Skeletal muscle tissue (tissue), 4 donors: ENCODE data around the gene FCN1. TPM values are rescaled to one million over a fixed set of nuclear protein-coding genes. Genes with fewer than 3 reads are reported as not detected.

ENCODE experiments used
- H3K27ac ChIP-seq: one replicate; pipeline ENCODE4 v1.7.0; 2013; ENCODE audit warnings: mild to moderate bottlenecking, low read depth, low read length, inconsistent platforms
- H3K27me3 ChIP-seq, 3 donors: one replicate each; pipeline ENCODE4 v1.7.0; 2013; ENCODE audit warnings: low read length in 3 of 3; ENCODE audit not compliant: control insufficient read depth in 3 of 3, insufficient read depth in 3 of 3
- H3K36me3 ChIP-seq, 3 donors: one replicate each; pipeline ENCODE4 v1.7.0; 2013; ENCODE audit warnings: low read length in 3 of 3; ENCODE audit not compliant: control insufficient read depth in 3 of 3, insufficient read depth in 3 of 3
- H3K4me1 ChIP-seq, 3 donors: one replicate each; pipeline ENCODE4 v1.7.0; 2013; ENCODE audit warnings: low read length in 3 of 3, mild to moderate bottlenecking in 3 of 3; ENCODE audit not compliant: control insufficient read depth in 3 of 3, insufficient read depth in 3 of 3
- H3K4me3 ChIP-seq, 3 donors: one replicate each; pipeline ENCODE4 v1.7.0; 2013; ENCODE audit warnings: low read length in 3 of 3
- H3K9ac ChIP-seq, 3 donors: one replicate each; pipeline ENCODE4 v1.7.0; 2013; ENCODE audit warnings: low read length in 3 of 3, mild to moderate bottlenecking in 3 of 3, moderate library complexity in 2 of 3, low read depth in 1 of 3
- H3K9me3 ChIP-seq, 3 donors: one replicate each; pipeline ENCODE4 v1.7.0; 2013; ENCODE audit warnings: low read length in 3 of 3; ENCODE audit not compliant: control insufficient read depth in 3 of 3
- total RNA-seq: library from RNA; depleted of rRNA; stranded (reverse); fragments of >200 nt; gene quantifications from one replicate; pipeline ENCODE4 v1.2.3, GENCODE V29; 2014
- donor health status: Osteomylitis.

FCN1 gene
- total RNA-seq, 1 donor from 2014 or later: 5.2 TPM

DNA sequence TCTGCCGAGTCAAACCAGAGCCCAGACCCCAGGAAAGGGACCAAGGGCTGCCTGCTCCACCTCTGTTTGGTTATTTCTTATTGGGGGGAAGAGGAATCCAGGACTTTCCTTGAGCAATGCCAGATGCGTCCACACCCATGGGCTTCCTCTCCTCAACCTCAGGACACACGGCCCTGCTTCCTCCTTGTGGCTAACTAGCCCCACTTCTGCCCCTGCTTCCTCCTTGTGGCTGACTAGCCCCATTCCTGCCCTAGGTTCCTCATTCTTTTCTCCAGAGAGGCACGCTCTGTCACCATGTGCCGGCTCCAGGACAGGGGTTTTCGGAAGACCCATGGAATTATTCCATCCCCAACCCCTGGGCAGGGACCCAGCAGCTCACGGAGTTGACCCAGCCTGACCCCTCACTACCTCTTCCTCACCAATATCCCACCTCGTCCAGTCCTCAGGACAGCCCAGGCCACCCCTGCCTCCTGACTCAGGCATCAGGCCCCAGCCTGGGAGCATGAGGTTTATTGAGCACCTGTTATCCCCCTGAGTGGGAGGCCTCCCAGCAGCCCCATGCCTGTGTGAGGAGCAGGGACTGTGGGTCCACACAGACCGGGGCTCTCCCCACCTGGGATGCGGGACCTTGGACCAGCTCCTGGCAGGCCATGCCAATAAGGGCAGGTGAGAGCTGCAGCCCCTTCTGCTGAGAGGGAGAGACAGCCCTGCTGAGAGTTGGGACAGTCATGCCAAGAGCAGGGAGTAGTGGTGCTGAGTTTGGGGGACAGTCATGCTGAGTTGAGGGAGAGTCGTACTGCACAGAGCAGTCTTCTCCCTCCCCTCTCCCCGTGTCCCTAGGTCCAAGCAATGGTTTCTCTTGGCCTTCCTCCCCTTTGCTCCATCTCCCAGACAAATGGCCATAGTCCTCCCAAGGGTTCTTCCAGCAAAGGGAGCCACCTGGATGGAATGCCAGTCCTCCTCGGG, 11.8 kb upstream of the FCN1 start:
- Histone ChIP-seq H3K4me1 (peaks cover 0 to 6% (median 2%) of the 10 kb centered on the region in 3 donors), H3K4me3 (no peak overlapping the region), H3K27ac (no peak overlapping the region), H3K36me3 (no peaks in the 10 kb centered on the region), H3K9me3 (no peaks in the 10 kb centered on the region), H3K27me3 (peaks cover 16 to 29% (median 23%) of the 10 kb centered on the region in 3 donors), H3K9ac (no peak overlapping the region)

- Histone ChIP-seq H3K27me3 (peaks cover 16 to 31% (median 21%) of the 10 kb centered on the region in 3 donors), H3K4me3 (no peak overlapping the region), H3K4me1 (peaks cover 0 to 6% (median 2%) of the 10 kb centered on the region in 3 donors), H3K27ac (no peak overlapping the region), H3K36me3 (no peaks in the 10 kb centered on the region), H3K9ac (no peak overlapping the region), H3K9me3 (no peaks in the 10 kb centered on the region)
Measured at GRCh38 chr9:134928436-134929192, 10.9 kb upstream of the FCN1 start.

GRCh38 chr9:134925011-134925511, 7.3 kb upstream of the FCN1 start:
- no peak overlapping the region for H3K4me3 ChIP-seq
- H3K4me1 ChIP-seq: peaks cover 0 to 6% (median 2%) of the 10 kb centered on the region in 3 donors
- peaks cover 7 to 20% (median 7%) of the 10 kb centered on the region in 3 donors for H3K27me3 ChIP-seq
- H3K9me3 ChIP-seq: no peaks in the 10 kb centered on the region
- no peak overlapping the region for H3K9ac ChIP-seq
- H3K36me3 ChIP-seq: no peaks in the 10 kb centered on the region
- no peak overlapping the region for H3K27ac ChIP-seq

- H3K9me3 ChIP-seq: peaks cover 0 to 4% (median 0%) of the 10 kb centered on the region in 3 donors
- no peaks in the 10 kb centered on the region for H3K36me3 ChIP-seq
- H3K9ac ChIP-seq: no peak overlapping the region
- H3K27me3 ChIP-seq: peaks cover 5 to 7% (median 6%) of the 10 kb centered on the region in 3 donors
- H3K4me3 ChIP-seq: no peak overlapping the region
- no peaks in the 10 kb centered on the region for H3K4me1 ChIP-seq
- H3K27ac ChIP-seq: no peak overlapping the region
Measured at GRCh38 chr9:134923466-134923865, 5.8 kb upstream of the FCN1 start.

GRCh38 chr9:134922932-134923240, 5.2 kb upstream of the FCN1 start:
- Histone ChIP-seq H3K27me3 (peaks cover 6 to 7% (median 7%) of the 10 kb centered on the region in 3 donors), H3K9ac (no peak overlapping the region), H3K36me3 (no peaks in the 10 kb centered on the region), H3K4me3 (no peak overlapping the region), H3K4me1 (no peaks in the 10 kb centered on the region), H3K27ac (no peak overlapping the region), H3K9me3 (peaks cover 0 to 4% (median 0%) of the 10 kb centered on the region in 3 donors)

GRCh38 chr9:134922066-134922931, 4.6 kb upstream of the FCN1 start:
- Histone ChIP-seq H3K4me3 (no peak overlapping the region), H3K27me3 (peaks cover 7 to 12% (median 11%) of the 10 kb centered on the region in 3 donors), H3K9ac (no peak overlapping the region), H3K27ac (no peak overlapping the region), H3K4me1 (no peaks in the 10 kb centered on the region), H3K9me3 (peaks cover 0 to 4% (median 0%) of the 10 kb centered on the region in 3 donors), H3K36me3 (no peaks in the 10 kb centered on the region)

- H3K27me3 ChIP-seq: peaks cover 13 to 27% (median 23%) of the 10 kb centered on the region in 3 donors
- no peak overlapping the region for H3K27ac ChIP-seq
- H3K36me3 ChIP-seq: no peaks in the 10 kb centered on the region
- peaks cover 0 to 4% (median 0%) of the 10 kb centered on the region in 3 donors for H3K9me3 ChIP-seq
- no peaks in the 10 kb centered on the region for H3K4me1 ChIP-seq
- no peak overlapping the region for H3K9ac ChIP-seq
- H3K4me3 ChIP-seq: no peak overlapping the region
Measured at GRCh38 chr9:134919303-134919702, 1.6 kb upstream of the FCN1 start.

- H3K36me3 ChIP-seq: no peaks in the 10 kb centered on the region
Measured at GRCh38 chr9:134918646-134919045, 934 bp upstream of the FCN1 start.

DNA sequence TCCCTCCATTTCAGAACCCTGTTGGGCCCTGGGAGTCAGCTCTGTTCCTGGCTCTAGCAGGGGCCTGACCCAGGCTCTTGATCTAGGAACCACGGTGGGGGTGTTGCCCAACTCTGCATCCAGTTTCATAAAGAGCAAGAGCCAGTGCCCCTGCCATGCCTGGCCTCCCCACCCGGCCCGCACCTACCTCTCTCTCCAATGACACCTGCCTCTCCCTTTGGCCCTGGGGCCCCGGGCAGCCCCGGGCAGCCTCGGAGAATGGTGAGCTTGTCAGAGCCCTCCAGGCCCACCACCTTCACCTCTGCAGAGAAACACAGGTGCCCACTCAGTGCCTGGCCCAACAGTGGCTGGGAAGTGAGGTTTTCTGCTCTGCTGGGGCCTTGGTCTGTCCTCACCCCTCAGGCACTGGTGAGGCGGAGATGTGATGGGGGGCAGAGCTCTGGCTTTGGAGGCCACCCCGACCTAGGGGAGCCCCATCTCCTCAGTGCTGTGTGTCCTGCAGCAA, 1.5 kb downstream of the FCN1 start:
- H3K9me3 ChIP-seq: peaks cover 0 to 4% (median 0%) of the 10 kb centered on the region in 3 donors
- no peak overlapping the region for H3K27ac ChIP-seq
- no peak overlapping the region for H3K4me3 ChIP-seq
- no peaks in the 10 kb centered on the region for H3K36me3 ChIP-seq
- H3K4me1 ChIP-seq: no peaks in the 10 kb centered on the region
- peaks cover 23 to 36% (median 33%) of the 10 kb centered on the region in 3 donors for H3K27me3 ChIP-seq
- H3K9ac ChIP-seq: no peak overlapping the region

More at GRCh38 chr9:134918646-134919045, 934 bp upstream of the FCN1 start:
- no peaks in the 10 kb centered on the region for H3K4me1 ChIP-seq
- peaks cover 13 to 26% (median 22%) of the 10 kb centered on the region in 3 donors for H3K27me3 ChIP-seq
- H3K27ac ChIP-seq: no peak overlapping the region
- H3K4me3 ChIP-seq: no peak overlapping the region
- peaks cover 0 to 4% (median 0%) of the 10 kb centered on the region in 3 donors for H3K9me3 ChIP-seq
- no peak overlapping the region for H3K9ac ChIP-seq
